GM12878 (cell line): Measurements from ENCODE around the gene IRAK2. TPM values are rescaled to one million over a fixed set of nuclear protein-coding genes. Genes with fewer than 3 reads are reported as not detected.
A peak's percentile ranks its signal among the peaks of the same experiment; 100 is the strongest.

Source experiments
- ATF7 ChIP-seq: fragments of 450-650 bp; IDR thresholded peaks from 2 replicates; pipeline ENCODE4 v1.6.1; 2016; ENCODE audit warnings: low read depth, mild to moderate bottlenecking
- CTCF ChIP-seq, 3 experiments: IDR thresholded peaks in 2 of 3; conservative IDR thresholded peaks in 1 of 3; 2 replicates each; pipeline ENCODE4 v1.5.1; 2011; ENCODE audit warnings: low read depth in 3 of 3, low read length in 3 of 3, mild to moderate bottlenecking in 3 of 3, control low read depth in 2 of 3, moderate library complexity in 2 of 3, inconsistent platforms in 1 of 3, mixed read lengths in 1 of 3; ENCODE audit not compliant: control insufficient read depth in 2 of 3, insufficient read depth in 1 of 3; ENCODE audit errors: extremely low read depth in 1 of 3
- E4F1 ChIP-seq: fragments of 450-650 bp; IDR thresholded peaks from 2 replicates; pipeline ENCODE4 v1.6.1; 2018; ENCODE audit warnings: borderline replicate concordance, mild to moderate bottlenecking; ENCODE audit not compliant: partially characterized antibody
- EGR1 ChIP-seq, 2 experiments: IDR thresholded peaks; 1 replicate in 1 of 2; 2 replicates in 1 of 2; pipeline ENCODE4 v1.6.1; 2011 to 2012; ENCODE audit warnings: low read depth in 2 of 2, low read length in 2 of 2, borderline replicate concordance in 1 of 2, mild to moderate bottlenecking in 1 of 2, moderate library complexity in 1 of 2
- GABPA ChIP-seq: IDR thresholded peaks from 2 replicates; pipeline ENCODE4 v1.6.1; 2014; ENCODE audit warnings: antibody characterized with exemption, low read depth, mild to moderate bottlenecking, inconsistent platforms
- GATAD2B ChIP-seq: fragments of 450-650 bp; conservative IDR thresholded peaks from 2 replicates; pipeline ENCODE4 v1.6.1; 2017; ENCODE audit warnings: low read depth, mild to moderate bottlenecking, moderate library complexity
- HSF1 ChIP-seq: fragments of 150-350 bp; IDR thresholded peaks from 2 replicates; pipeline ENCODE4 v1.6.1; 2014; ENCODE audit warnings: mild to moderate bottlenecking, low read depth, low read length
- IKZF2 ChIP-seq, 2 experiments: fragments of 450-650 bp; IDR thresholded peaks; 2 replicates each; pipeline ENCODE4 v1.6.1; 2017; ENCODE audit warnings: mild to moderate bottlenecking in 2 of 2, moderate library complexity in 2 of 2
- JUND ChIP-seq: IDR thresholded peaks from 2 replicates; pipeline ENCODE4 v1.6.1; 2012; ENCODE audit warnings: low read depth, mild to moderate bottlenecking, low read length, improper control_type of control experiment, moderate library complexity
- MTA2 ChIP-seq: fragments of 450-650 bp; IDR thresholded peaks from 2 replicates; pipeline ENCODE4 v1.6.1; 2016; ENCODE audit warnings: low read depth, mild to moderate bottlenecking, moderate library complexity
- NR2F1 ChIP-seq: fragments of 450-650 bp; conservative IDR thresholded peaks from 2 replicates; pipeline ENCODE4 v1.6.1; 2017; ENCODE audit warnings: mild to moderate bottlenecking
- POLR2A ChIP-seq: IDR thresholded peaks from 2 replicates; pipeline ENCODE4 v1.6.1; 2011; ENCODE audit warnings: low read depth, mild to moderate bottlenecking, low read length
- SIN3A ChIP-seq: IDR thresholded peaks from 2 replicates; pipeline ENCODE4 v1.6.1; 2012; ENCODE audit warnings: low read depth, low read length, improper control_type of control experiment
- SP1 ChIP-seq: IDR thresholded peaks from one replicate; pipeline ENCODE4 v1.6.1; 2011; ENCODE audit warnings: low read depth, low read length
- SPI1 ChIP-seq: IDR thresholded peaks from 2 replicates; pipeline ENCODE4 v1.6.1; 2011; ENCODE audit warnings: low read depth, mild to moderate bottlenecking, low read length, moderate library complexity, borderline replicate concordance; ENCODE audit not compliant: insufficient read depth
- YY1 ChIP-seq: IDR thresholded peaks from 2 replicates; pipeline ENCODE4 v1.6.1; 2011; ENCODE audit warnings: low read depth, mild to moderate bottlenecking, low read length
- ZNF592 ChIP-seq: fragments of 450-650 bp; IDR thresholded peaks from 2 replicates; pipeline ENCODE4 v1.6.1; 2017; ENCODE audit warnings: mild to moderate bottlenecking, moderate library complexity
- polyA plus RNA-seq, 11 experiments: library from polyadenylated mRNA; depleted of rRNA in 4 of 11; unstranded in 6 of 11; stranded (reverse) in 5 of 11; fragments of >200 nt; fragmentation: Nextera tagmentation in 4 of 11; fragmentation: Illumina TruSeq in 1 of 11; extraction: Ambion mirVana in 4 of 11; extraction: Trizol in 1 of 11; gene quantifications; 1 replicate in 1 of 11; 2 replicates in 10 of 11; pipeline versions ENCODE4 v1.2.1 to v1.2.3, GENCODE V29; 2011 to 2016; ENCODE audit warnings: inconsistent platforms in 2 of 11, missing spikeins in 2 of 11, low read depth in 1 of 11
- total RNA-seq, 4 experiments: library from RNA; depleted of rRNA in 3 of 4; stranded (reverse); fragments of >200 nt in 3 of 4; fragmentation: Illumina TruSeq in 1 of 4; extraction: Trizol in 1 of 4; gene quantifications; 2 replicates each; pipeline versions ENCODE4 v1.2.1 to v1.2.3, GENCODE V29; 2013 to 2021

The IRAK2 gene
- total and polyA plus RNA-seq, 10 of the 15 experiments (the other 5 are each of a cell fraction or from before 2014, with no cell fraction given), result 0.48 to 5.7 (median 4.5) TPM

- TF ChIP-seq HSF1 (no peak), EGR1 (IDR thresholded peaks at IDR 0.05; ENCODE audit: borderline replicate concordance in 1 of 2, low read depth in 2 of 2, low read length in 2 of 2) (peak in 1 of 2 experiments; percentile 53; a peak in 2 of 3 replicates), MTA2 (no peak), CTCF (IDR thresholded peaks at IDR 0.05 in 2 of 3, conservative IDR thresholded peaks at IDR 0.05 in 1 of 3; ENCODE audit: control insufficient read depth in 2 of 3, extremely low read depth in 1 of 3, insufficient read depth in 1 of 3, low read depth in 3 of 3, low read length in 3 of 3) (peak; percentile 76 to 86 (median 81)), SIN3A (peak; percentile 41; the same call in 1 of the 2 replicates), GATAD2B (peak; percentile 78; the same call in 1 of the 2 replicates), POLR2A (peak; percentile 79), IKZF2 (IDR thresholded peaks at IDR 0.05) (peak in 1 of 2 experiments; percentile 33; a peak in 2 of 4 replicates), YY1 (peak; percentile 25; the same call in 1 of the 2 replicates), ZNF592 (0 out of 2 replicates have a peak, but pooled peaks have one; percentile 40), SPI1 (peak; percentile 5; the same call in 1 of the 2 replicates), GABPA (no peak), SP1 (peak; percentile 18), JUND (no peak), ATF7 (no peak), E4F1 (no peak), NR2F1 (0 out of 2 replicates have a peak, but pooled peaks have one; percentile 60)
These were observed at the start of gene IRAK2 (continued) for GRCh38 chr3:10164546-10165393.
